T-helper 1 cell treated with Interleukin-12 subunit alpha and Interleukin-12 subunit beta and Interleukin-4 antibody, amounts not matched to agents 30 ng/mL and 1 ng/mL, for 36 hours (primary cell): Measurements from ENCODE around the gene PCDH1. TPM values are rescaled to one million over a fixed set of nuclear protein-coding genes. Genes with fewer than 3 reads are reported as not detected.
"Not testable (repeated sequence)": the region's sequence is repeated elsewhere in the genome, so short reads cannot be mapped to it uniquely, and the experiment has no call there.

ENCODE experiments used
- intact Hi-C: fragments of 100-400 bp; cut with micrococcal nuclease; formaldehyde crosslinking; loops from one replicate; pipeline ENCODE4 v1.15.1; 2024
- total RNA-seq: library from RNA; stranded (reverse); gene quantifications from 2 replicates; pipeline ENCODE4 v1.2.3, GENCODE V29; 2022

PCDH1 gene
- total RNA-seq, 1 donor from 2014 or later = not detected

- intact Hi-C loops = no loop called here
These were observed 39.1 kb downstream of the PCDH1 start for GRCh38 chr5:141839015-141839513.

- intact Hi-C loops = no loop called here
These were observed 39.7 kb downstream of the PCDH1 start for GRCh38 chr5:141838326-141839014.

GRCh38 chr5:141835928-141836670, 42.1 kb downstream of the PCDH1 start:
- intact Hi-C loops = no loop called here

- intact Hi-C loops = no loop called here
These were observed 43.9 kb downstream of the PCDH1 start for GRCh38 chr5:141834331-141834730.

- intact Hi-C loops = no loop called here
These were observed 46.1 kb downstream of the PCDH1 start for GRCh38 chr5:141832131-141832530.

GRCh38 chr5:141828162-141828561, 50.0 kb downstream of the PCDH1 start:
- intact Hi-C loops = loop anchor here (5.0 kb wide), 1 partner anchor 49 kb away; the partner anchor contains the start of gene PCDH1

GRCh38 chr5:141826674-141827073, 51.5 kb downstream of the PCDH1 start:
- intact Hi-C loops = loop anchor here (1.0 to 5.0 kb wide), 4 partner anchors 51 to 161 kb away; partner anchors contain the start of gene PCDH1

- intact Hi-C loops = loop anchor here (1.0 to 5.0 kb wide), 4 partner anchors 51 to 161 kb away; partner anchors contain the start of gene PCDH1
These were observed 52.2 kb downstream of the PCDH1 start for GRCh38 chr5:141825791-141826560.

GRCh38 chr5:141825241-141825671, 53.0 kb downstream of the PCDH1 start:
- intact Hi-C loops = loop anchor here (5.0 kb wide), 1 partner anchor 52 kb away; the partner anchor contains the start of gene PCDH1

- intact Hi-C loops = loop anchor here (5.0 kb wide), 1 partner anchor 53 kb away; the partner anchor contains the start of gene PCDH1
These were observed 53.5 kb downstream of the PCDH1 start for GRCh38 chr5:141824717-141825116.

- intact Hi-C loops = no loop called here
These were observed 55.2 kb downstream of the PCDH1 start for GRCh38 chr5:141823056-141823455.

GRCh38 chr5:141822144-141822543, 56.1 kb downstream of the PCDH1 start:
- intact Hi-C loops = no loop called here

GRCh38 chr5:141821430-141821925, 56.7 kb downstream of the PCDH1 start:
- intact Hi-C loops = no loop called here

- intact Hi-C loops = not testable (repeated sequence)
These were observed 57.5 kb downstream of the PCDH1 start for GRCh38 chr5:141820686-141821085.

GRCh38 chr5:141817631-141818030, 60.6 kb downstream of the PCDH1 start:
- intact Hi-C loops = no loop called here

GRCh38 chr5:141816598-141817399, 61.4 kb downstream of the PCDH1 start:
- intact Hi-C loops = no loop called here

GRCh38 chr5:141815796-141816180, 62.4 kb downstream of the PCDH1 start:
- intact Hi-C loops = no loop called here

GRCh38 chr5:141815051-141815795, 63.0 kb downstream of the PCDH1 start:
- intact Hi-C loops = no loop called here
